Activated CD4-positive, alpha-beta T cell treated with anti-CD3 and anti-CD28 coated beads, Interleukin-2, amount 10 ng/mL, durations not matched to agents 7 days and 5 days (primary cell): Measurements from ENCODE around the gene ADAMTSL4. TPM values are rescaled to one million over a fixed set of nuclear protein-coding genes. Genes with fewer than 3 reads are reported as not detected.

Experiments
- CTCF ChIA-PET: fragments of 350-600 bp; sonication (Branson Sonifier 250); formaldehyde crosslinking; loops from one replicate; lab custom pipeline; 2021; ENCODE audit warnings: antibody characterized with exemption; lab: Charles Lee
- POLR2A ChIA-PET: fragments of 350-600 bp; sonication (Branson Sonifier 250); formaldehyde crosslinking; loops from one replicate; lab custom pipeline; 2021; ENCODE audit warnings: antibody characterized with exemption; lab: Charles Lee
- DNase-seq: peaks from one replicate; pipeline ENCODE4 v3.0.0-alpha.2; 2020
- H3K27ac Mint-ChIP-seq: one replicate; pipeline ENCODE4 v1.8.0; 2021; ENCODE audit warnings: mild to moderate bottlenecking, moderate library complexity, mixed read lengths
- H3K27me3 Mint-ChIP-seq: one replicate; pipeline ENCODE4 v1.8.0; 2021; ENCODE audit warnings: mixed read lengths
- H3K36me3 Mint-ChIP-seq: one replicate; pipeline ENCODE4 v1.8.0; 2021; ENCODE audit warnings: low read depth, mixed read lengths
- H3K4me1 Mint-ChIP-seq: one replicate; pipeline ENCODE4 v1.8.0; 2021; ENCODE audit warnings: mixed read lengths
- H3K4me3 Mint-ChIP-seq: one replicate; pipeline ENCODE4 v1.8.0; 2021; ENCODE audit warnings: mild to moderate bottlenecking, moderate library complexity, mixed read lengths
- H3K9me3 Mint-ChIP-seq: one replicate; pipeline ENCODE4 v1.8.0; 2021; ENCODE audit warnings: mixed read lengths
- total RNA-seq, 2 experiments: library from RNA; stranded (reverse); gene quantifications; one replicate each; pipeline ENCODE4 v1.2.3, GENCODE V29; 2021

Gene ADAMTSL4
- total RNA-seq, 2 experiments from 2014 or later = 0.06 to 0.15 TPM

- Mint-ChIP-seq H3K9me3 (no peaks in the 10 kb centered on the region), H3K27ac (peak overlapping the region; percentile 19), H3K4me1 (peaks cover 4% of the 10 kb centered on the region), H3K27me3 (peaks cover 3% of the 10 kb centered on the region), H3K36me3 (no peaks in the 10 kb centered on the region), H3K4me3 (no peak overlapping the region)
- DNase-seq = no peak
- ChIA-PET POLR2A (no interaction called here), CTCF (interaction anchor here (0.6 to 1.6 kb wide), 7 partner anchors 11 to 570 kb away, joined by 3 to 6 read pairs (median 3); no protein-coding TSS in a partner anchor)
These were observed 12.1 kb upstream of the ADAMTSL4 start for GRCh38 chr1:150536836-150537731.

DNA sequence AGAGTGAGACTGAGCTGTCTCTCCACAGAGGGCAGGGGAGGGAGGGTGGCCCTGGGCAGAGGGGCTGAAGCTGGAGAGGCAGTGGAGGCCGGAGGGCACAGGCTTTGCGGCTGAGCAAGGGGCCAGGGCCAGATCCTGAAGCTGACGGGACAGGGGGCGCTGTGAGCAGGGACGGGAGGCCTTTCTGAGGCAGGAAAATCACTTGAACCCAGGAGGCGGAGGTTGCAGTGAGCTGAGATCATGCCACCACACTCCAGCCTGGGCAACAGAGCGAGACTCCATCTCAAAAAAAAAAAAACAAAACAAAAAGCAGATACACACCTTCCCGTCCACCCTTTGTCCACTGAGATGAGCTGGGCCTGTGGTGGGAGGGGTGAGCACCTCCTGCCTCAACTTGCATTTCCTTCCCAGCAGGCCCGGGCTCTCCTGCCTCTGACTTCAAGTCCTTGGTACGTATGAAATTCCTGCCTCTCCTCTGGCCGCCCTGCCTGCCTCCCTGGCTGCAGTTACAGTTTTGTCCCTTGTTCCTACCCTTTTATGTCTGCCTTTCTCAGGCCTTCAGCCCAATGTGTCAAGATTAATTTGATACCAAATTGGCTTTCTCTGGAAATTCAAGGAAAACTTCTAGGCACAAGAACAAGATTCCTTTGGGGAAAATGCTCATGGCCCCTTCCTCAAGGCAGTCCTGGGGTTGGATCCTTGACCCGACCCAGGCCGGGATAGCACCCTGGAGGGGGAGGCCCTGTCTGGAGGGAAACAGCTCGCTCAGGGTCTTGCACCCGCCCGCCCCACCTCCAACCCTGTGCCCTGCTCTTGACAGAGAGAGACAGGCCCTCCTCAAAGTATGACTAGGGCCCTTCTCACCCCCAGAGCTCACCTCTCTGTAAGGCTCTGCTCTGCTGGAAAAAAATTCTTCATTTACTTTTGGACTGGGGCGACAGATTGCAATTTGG, 11.2 kb upstream of the ADAMTSL4 start:
- no peaks in the 10 kb centered on the region for H3K9me3 Mint-ChIP-seq
- ChIA-PET POLR2A (no interaction called here), CTCF (interaction anchor here (0.6 to 1.5 kb wide), 4 partner anchors 10 to 571 kb away, joined by 3 to 6 read pairs (median 4); no protein-coding TSS in a partner anchor)
- DNase-seq = no peak
- no peak overlapping the region for H3K4me3 Mint-ChIP-seq
- H3K27me3 Mint-ChIP-seq = peaks cover 8% of the 10 kb centered on the region
- no peaks in the 10 kb centered on the region for H3K36me3 Mint-ChIP-seq
- no peaks in the 10 kb centered on the region for H3K4me1 Mint-ChIP-seq
- H3K27ac Mint-ChIP-seq = peak overlapping the region; percentile 25

DNA sequence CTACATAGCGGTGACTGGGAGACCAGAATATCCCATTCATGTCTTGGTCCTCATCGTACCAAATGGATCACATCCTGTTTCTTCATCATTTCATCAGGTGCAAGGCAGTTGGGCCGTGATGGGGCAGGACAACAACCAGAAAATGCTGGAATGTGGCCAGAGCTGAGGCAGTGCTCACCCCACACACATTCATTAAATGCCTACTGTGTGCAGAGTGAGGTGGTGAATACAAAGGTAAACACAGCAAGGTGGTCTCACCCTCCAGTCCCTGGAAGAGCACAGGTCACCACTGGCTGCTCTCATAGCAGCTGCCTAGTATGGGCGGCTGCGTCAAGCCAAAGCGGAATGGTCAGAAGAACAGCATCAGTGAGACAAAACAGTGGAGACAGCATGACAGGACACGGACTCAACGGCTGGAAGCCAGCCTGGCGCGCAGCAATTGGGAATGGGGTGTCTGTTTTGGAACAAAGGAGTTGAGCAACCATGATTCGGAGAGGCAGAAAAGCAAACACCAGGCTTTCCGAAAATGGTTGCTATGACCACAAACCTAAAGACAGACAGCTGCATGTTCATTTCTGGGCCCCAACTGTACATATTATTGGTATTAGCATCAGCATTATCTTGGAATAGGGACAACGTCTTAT, 5.6 kb upstream of the ADAMTSL4 start:
- no peak overlapping the region for H3K27ac Mint-ChIP-seq
- H3K27me3 Mint-ChIP-seq = peaks cover 26% of the 10 kb centered on the region
- no peak for DNase-seq
- ChIA-PET POLR2A (no interaction called here), CTCF (interaction anchor here (1.0 to 9.7 kb wide), 4 partner anchors 8 to 16 kb away, joined by 3 to 84 read pairs (median 4); no protein-coding TSS in a partner anchor)
- no peaks in the 10 kb centered on the region for H3K36me3 Mint-ChIP-seq
- no peaks in the 10 kb centered on the region for H3K9me3 Mint-ChIP-seq
- peaks cover 4% of the 10 kb centered on the region for H3K4me1 Mint-ChIP-seq
- no peak overlapping the region for H3K4me3 Mint-ChIP-seq

- ChIA-PET CTCF (interaction anchor here (1.0 to 9.7 kb wide), 4 partner anchors 9 to 15 kb away, joined by 3 to 84 read pairs (median 4); no protein-coding TSS in a partner anchor), POLR2A (no interaction called here)
- Mint-ChIP-seq H3K9me3 (no peaks in the 10 kb centered on the region), H3K27ac (no peak overlapping the region), H3K4me1 (peaks cover 4% of the 10 kb centered on the region), H3K27me3 (peaks cover 23% of the 10 kb centered on the region), H3K4me3 (no peak overlapping the region), H3K36me3 (no peaks in the 10 kb centered on the region)
- DNase-seq = no peak
These were observed 5.0 kb upstream of the ADAMTSL4 start for GRCh38 chr1:150544204-150544603.

- DNase-seq = no peak
- no peak overlapping the region for H3K27ac Mint-ChIP-seq
- CTCF ChIA-PET = interaction anchor here (0.5 to 9.7 kb wide), 2 partner anchors 14 to 107 kb away, joined by 3 to 84 read pairs; no protein-coding TSS in a partner anchor
These were observed 3.6 kb upstream of the ADAMTSL4 start for GRCh38 chr1:150545486-150546032.

GRCh38 chr1:150546294-150546937, 2.8 kb upstream of the ADAMTSL4 start:
- Mint-ChIP-seq H3K36me3 (no peaks in the 10 kb centered on the region), H3K4me1 (peaks cover 17% of the 10 kb centered on the region), H3K27me3 (peaks cover 34% of the 10 kb centered on the region), H3K4me3 (no peak overlapping the region), H3K9me3 (no peaks in the 10 kb centered on the region), H3K27ac (no peak overlapping the region)
- ChIA-PET POLR2A (no interaction called here), CTCF (interaction anchor here (0.5 to 9.7 kb wide), 3 partner anchors 13 to 108 kb away, joined by 3 to 84 read pairs (median 11); no protein-coding TSS in a partner anchor)
- DNase-seq = no peak

More at GRCh38 chr1:150545486-150546032, 3.6 kb upstream of the ADAMTSL4 start:
- H3K4me1 Mint-ChIP-seq = peaks cover 10% of the 10 kb centered on the region
- POLR2A ChIA-PET = no interaction called here
- H3K4me3 Mint-ChIP-seq = no peak overlapping the region
- peaks cover 30% of the 10 kb centered on the region for H3K27me3 Mint-ChIP-seq
- H3K36me3 Mint-ChIP-seq = no peaks in the 10 kb centered on the region
- H3K9me3 Mint-ChIP-seq = no peaks in the 10 kb centered on the region

DNA sequence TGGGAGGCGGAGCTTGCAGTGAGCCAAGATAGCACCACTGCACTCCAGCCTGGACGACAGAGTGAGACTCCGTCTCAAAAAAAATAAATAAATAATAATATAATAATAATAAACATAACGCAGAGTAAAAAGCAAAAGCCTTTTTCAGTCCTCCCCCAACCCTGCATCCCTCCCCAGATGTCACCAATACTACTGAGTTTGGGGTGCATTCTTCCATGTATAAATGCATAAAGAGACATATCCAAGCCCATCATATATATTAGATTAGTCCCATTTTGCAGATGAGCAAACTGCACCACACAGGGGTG, 930 bp upstream of the ADAMTSL4 start:
- peak overlapping the region; percentile 66 for H3K4me3 Mint-ChIP-seq
- H3K27ac Mint-ChIP-seq = no peak overlapping the region
- DNase-seq = no peak
- H3K4me1 Mint-ChIP-seq = peaks cover 30% of the 10 kb centered on the region
- no peaks in the 10 kb centered on the region for H3K36me3 Mint-ChIP-seq
- POLR2A ChIA-PET = interaction anchor here (0.7 kb wide), 1 partner anchor 32 kb away, joined by 7 read pairs; no protein-coding TSS in a partner anchor
- H3K27me3 Mint-ChIP-seq = peaks cover 30% of the 10 kb centered on the region
- CTCF ChIA-PET = interaction anchor here (0.6 to 9.7 kb wide), 7 partner anchors 10 to 532 kb away, joined by 5 to 84 read pairs (median 7); no protein-coding TSS in a partner anchor
- H3K9me3 Mint-ChIP-seq = no peaks in the 10 kb centered on the region

- peak overlapping the region; percentile 68 for H3K4me3 Mint-ChIP-seq
- H3K27ac Mint-ChIP-seq = peak overlapping the region; percentile 50
- no peaks in the 10 kb centered on the region for H3K9me3 Mint-ChIP-seq
- no peaks in the 10 kb centered on the region for H3K36me3 Mint-ChIP-seq
- POLR2A ChIA-PET = no interaction called here
- peaks cover 28% of the 10 kb centered on the region for H3K27me3 Mint-ChIP-seq
- H3K4me1 Mint-ChIP-seq = peaks cover 30% of the 10 kb centered on the region
- no peak for DNase-seq
- CTCF ChIA-PET = interaction anchor here (1.0 to 9.7 kb wide), 5 partner anchors 10 to 64 kb away, joined by 3 to 84 read pairs (median 4); no protein-coding TSS in a partner anchor
These were observed 451 bp downstream of the ADAMTSL4 start for GRCh38 chr1:150549496-150550221.

GRCh38 chr1:150550222-150551050, 1.2 kb downstream of the ADAMTSL4 start:
- ChIA-PET CTCF (interaction anchor here (1.2 to 9.7 kb wide), 2 partner anchors 9 to 18 kb away, joined by 4 to 84 read pairs; no protein-coding TSS in a partner anchor), POLR2A (no interaction called here)
- no peaks in the 10 kb centered on the region for H3K9me3 Mint-ChIP-seq
- H3K27me3 Mint-ChIP-seq = peaks cover 26% of the 10 kb centered on the region
- H3K27ac Mint-ChIP-seq = peak overlapping the region; percentile 31
- DNase-seq = no peak
- H3K4me3 Mint-ChIP-seq = no peak overlapping the region
- H3K4me1 Mint-ChIP-seq = peaks cover 30% of the 10 kb centered on the region
- H3K36me3 Mint-ChIP-seq = no peaks in the 10 kb centered on the region

- H3K36me3 Mint-ChIP-seq = no peaks in the 10 kb centered on the region
- no peak overlapping the region for H3K27ac Mint-ChIP-seq
- CTCF ChIA-PET = interaction anchor here (0.6 to 9.7 kb wide), 7 partner anchors 8 to 406 kb away, joined by 3 to 84 read pairs (median 3); no protein-coding TSS in a partner anchor
- no peaks in the 10 kb centered on the region for H3K9me3 Mint-ChIP-seq
- POLR2A ChIA-PET = no interaction called here
- H3K4me1 Mint-ChIP-seq = peaks cover 32% of the 10 kb centered on the region
- no peak for DNase-seq
- peaks cover 23% of the 10 kb centered on the region for H3K27me3 Mint-ChIP-seq
- H3K4me3 Mint-ChIP-seq = no peak overlapping the region
These were observed 2.0 kb downstream of the ADAMTSL4 start for GRCh38 chr1:150551051-150551783.
